Measurements from ENCODE around the gene NKAIN4. TPM values are rescaled to one million over a fixed set of nuclear protein-coding genes. Genes with fewer than 3 reads are reported as not detected.

The NKAIN4 gene
- total RNA-seq, 1 donor from 2014 or later = 0.60 TPM

DNA sequence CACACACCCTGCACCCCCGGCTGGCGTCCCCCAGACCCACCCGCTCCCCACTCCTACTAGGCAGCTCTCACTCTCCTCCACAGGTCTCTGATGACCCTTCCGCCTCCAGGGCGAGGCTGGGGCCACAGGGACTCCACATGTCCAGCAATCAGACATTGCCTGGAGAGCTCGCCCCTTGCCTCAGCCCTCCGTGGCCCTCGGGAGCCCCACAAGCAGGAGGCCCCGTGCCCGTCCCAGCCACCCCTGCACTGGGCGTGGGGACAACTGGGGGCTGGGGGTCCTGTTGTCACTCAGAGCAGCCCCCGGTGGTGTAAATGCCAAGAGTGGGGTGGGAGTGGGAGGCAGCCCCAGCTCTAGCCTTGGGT is 40.3 kb upstream of the NKAIN4 start:
- H3K27ac Mint-ChIP-seq = no peak overlapping the region
- H3K27me3 Mint-ChIP-seq = peaks cover 21% of the 10 kb centered on the region
- H3K4me1 Mint-ChIP-seq (ENCODE audit: low read depth) = no peaks in the 10 kb centered on the region
- no peak overlapping the region for H3K4me3 Mint-ChIP-seq (ENCODE audit: low read depth)
- TF ChIP-seq, protein P1, sequence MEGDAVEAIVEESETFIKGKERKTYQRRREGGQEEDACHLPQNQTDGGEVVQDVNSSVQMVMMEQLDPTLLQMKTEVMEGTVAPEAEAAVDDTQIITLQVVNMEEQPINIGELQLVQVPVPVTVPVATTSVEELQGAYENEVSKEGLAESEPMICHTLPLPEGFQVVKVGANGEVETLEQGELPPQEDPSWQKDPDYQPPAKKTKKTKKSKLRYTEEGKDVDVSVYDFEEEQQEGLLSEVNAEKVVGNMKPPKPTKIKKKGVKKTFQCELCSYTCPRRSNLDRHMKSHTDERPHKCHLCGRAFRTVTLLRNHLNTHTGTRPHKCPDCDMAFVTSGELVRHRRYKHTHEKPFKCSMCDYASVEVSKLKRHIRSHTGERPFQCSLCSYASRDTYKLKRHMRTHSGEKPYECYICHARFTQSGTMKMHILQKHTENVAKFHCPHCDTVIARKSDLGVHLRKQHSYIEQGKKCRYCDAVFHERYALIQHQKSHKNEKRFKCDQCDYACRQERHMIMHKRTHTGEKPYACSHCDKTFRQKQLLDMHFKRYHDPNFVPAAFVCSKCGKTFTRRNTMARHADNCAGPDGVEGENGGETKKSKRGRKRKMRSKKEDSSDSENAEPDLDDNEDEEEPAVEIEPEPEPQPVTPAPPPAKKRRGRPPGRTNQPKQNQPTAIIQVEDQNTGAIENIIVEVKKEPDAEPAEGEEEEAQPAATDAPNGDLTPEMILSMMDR (IDR thresholded peaks at IDR 0.05; ENCODE audit: unreplicated experiment) = no peak
- no peaks in the 10 kb centered on the region for H3K9me3 Mint-ChIP-seq (ENCODE audit: low read depth)
- no peaks in the 10 kb centered on the region for H3K36me3 Mint-ChIP-seq (ENCODE audit: insufficient read depth)
- DNase-seq (ENCODE audit: low spot score, unreplicated experiment) = no peak

DNA sequence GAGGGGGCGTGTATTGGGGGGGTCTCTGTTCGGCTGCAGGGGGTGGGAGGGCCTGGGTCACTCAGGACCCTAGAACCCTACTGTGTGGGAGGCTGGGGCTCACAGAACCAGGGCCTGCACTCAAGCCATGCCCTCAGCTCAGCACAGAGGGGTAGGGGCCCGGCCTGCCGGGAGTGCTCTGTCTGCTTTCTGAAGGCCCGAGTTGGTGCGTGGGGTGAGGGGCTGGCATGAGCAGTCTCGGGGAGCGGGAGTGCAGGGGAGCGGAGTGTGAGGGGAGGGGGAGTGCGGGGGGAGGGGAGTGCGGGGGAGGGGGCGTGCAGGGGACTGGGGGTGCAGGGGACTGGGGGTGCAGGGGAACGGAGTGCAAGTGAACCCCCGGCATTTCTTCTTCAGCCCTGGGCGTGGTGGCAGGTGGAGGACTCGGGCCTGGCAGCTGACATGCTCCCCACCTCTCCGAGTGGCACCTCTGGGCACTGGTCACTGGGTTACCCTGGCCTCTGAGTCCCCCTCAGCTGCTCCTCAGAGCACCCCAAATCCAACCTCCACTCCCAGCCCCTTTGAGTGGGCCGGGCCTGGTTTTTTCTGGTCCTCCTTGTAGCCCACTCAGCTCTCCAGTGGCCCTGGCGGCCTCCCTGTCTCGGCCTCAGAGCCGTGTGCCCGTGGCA is 39.7 kb upstream of the NKAIN4 start:
- Mint-ChIP-seq H3K27ac (no peak overlapping the region), H3K4me1 (ENCODE audit: low read depth) (no peaks in the 10 kb centered on the region), H3K36me3 (ENCODE audit: insufficient read depth) (no peaks in the 10 kb centered on the region), H3K9me3 (ENCODE audit: low read depth) (no peaks in the 10 kb centered on the region), H3K4me3 (ENCODE audit: low read depth) (no peak overlapping the region), H3K27me3 (peaks cover 15% of the 10 kb centered on the region)
- TF ChIP-seq, protein P1 (IDR thresholded peaks at IDR 0.05; ENCODE audit: unreplicated experiment) = no peak
- DNase-seq (ENCODE audit: low spot score, unreplicated experiment) = no peak

DNA sequence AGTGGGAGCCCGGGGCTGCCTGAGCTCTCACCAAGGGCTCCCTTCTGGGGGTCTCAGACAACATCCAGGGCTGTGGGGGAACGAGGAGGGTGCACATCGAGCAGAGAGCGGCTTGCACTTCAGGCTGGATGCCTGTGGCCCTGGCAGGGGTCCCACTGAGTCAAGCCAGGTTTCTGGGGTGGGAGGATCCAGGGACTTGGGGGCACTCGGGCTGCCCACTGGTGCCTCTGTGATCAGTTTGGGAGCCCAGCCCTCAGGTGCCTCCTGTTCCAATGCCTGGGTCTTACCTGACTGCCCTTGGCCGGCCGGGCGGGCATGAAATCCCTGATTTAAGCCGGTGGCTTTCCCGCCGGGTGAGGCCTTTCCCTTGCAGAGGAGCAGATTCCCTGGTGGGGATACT is 39.2 kb upstream of the NKAIN4 start:
- Mint-ChIP-seq H3K36me3 (ENCODE audit: insufficient read depth) (no peaks in the 10 kb centered on the region), H3K27ac (no peak overlapping the region)
- TF ChIP-seq, protein P1 (IDR thresholded peaks at IDR 0.05; ENCODE audit: unreplicated experiment) = no peak

DNA sequence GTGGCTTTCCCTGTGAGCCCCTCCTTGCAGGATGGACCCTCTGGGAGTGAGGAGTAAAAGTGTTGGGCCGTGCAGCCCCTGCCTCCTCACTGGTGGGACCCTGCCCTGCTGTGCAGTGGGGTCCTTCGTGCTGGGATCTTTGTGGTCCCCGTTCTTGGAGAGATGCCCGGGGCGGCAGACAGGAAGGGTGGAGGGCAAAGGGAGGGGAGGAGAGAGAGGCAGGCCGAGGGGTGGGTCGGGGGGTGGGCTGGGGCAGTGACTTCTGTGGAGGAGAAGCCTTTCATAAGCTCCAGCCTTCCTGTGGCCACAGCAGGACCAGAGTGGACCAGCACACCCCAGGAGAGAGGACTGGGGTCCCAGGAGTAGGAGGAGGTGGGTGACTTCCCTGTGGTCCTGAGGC is 38.6 kb upstream of the NKAIN4 start, which contains the start of gene COL20A1:
Gene COL20A1, plus strand, starts transcription at position 283 of the 400 bp plus-strand sequence. CDS start 1,922 bp downstream, outside the sequence.
- no peak within 1 kb of the TSS for H3K27ac Mint-ChIP-seq
- DNase-seq (ENCODE audit: low spot score, unreplicated experiment) = no peak
- no peak within 1 kb of the TSS for H3K4me3 Mint-ChIP-seq (ENCODE audit: low read depth)
- H3K9me3 Mint-ChIP-seq (ENCODE audit: low read depth) = no peaks in the 10 kb centered on the region
- no peaks in the 10 kb centered on the region for H3K4me1 Mint-ChIP-seq (ENCODE audit: low read depth)
- peaks cover 13% of the 10 kb centered on the region for H3K27me3 Mint-ChIP-seq
- peaks cover 2% of the 10 kb centered on the region for H3K36me3 Mint-ChIP-seq (ENCODE audit: insufficient read depth)
- TF ChIP-seq, protein P1 (IDR thresholded peaks at IDR 0.05; ENCODE audit: unreplicated experiment) = no peak

More for the DNA sequence above, 39.2 kb upstream of the NKAIN4 start:
- DNase-seq (ENCODE audit: low spot score, unreplicated experiment) = no peak
- H3K4me1 Mint-ChIP-seq (ENCODE audit: low read depth) = no peaks in the 10 kb centered on the region
- peaks cover 13% of the 10 kb centered on the region for H3K27me3 Mint-ChIP-seq
- no peak overlapping the region for H3K4me3 Mint-ChIP-seq (ENCODE audit: low read depth)
- H3K9me3 Mint-ChIP-seq (ENCODE audit: low read depth) = no peaks in the 10 kb centered on the region

DNA sequence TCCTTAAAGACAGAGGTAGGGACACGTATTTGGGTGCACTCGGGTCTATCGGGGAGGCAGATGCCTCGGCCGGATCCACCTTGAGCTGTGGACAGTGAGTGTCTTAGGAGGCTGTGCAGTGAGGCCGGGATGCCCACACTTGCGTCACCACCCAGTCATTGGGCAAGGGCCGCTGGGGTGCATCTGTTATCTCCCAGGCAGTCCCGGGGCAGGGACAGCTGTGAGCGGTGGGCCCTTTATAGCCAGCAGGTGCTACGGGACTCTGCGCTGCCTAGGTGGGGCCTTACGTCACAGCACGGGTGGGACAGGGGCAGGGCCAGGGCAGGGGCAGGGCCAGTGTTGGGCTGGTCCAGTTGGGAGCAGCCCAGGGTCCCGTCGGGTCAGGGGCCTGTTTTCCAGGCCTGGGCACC is 38.0 kb upstream of the NKAIN4 start:
- Mint-ChIP-seq H3K27ac (no peak overlapping the region), H3K36me3 (ENCODE audit: insufficient read depth) (peaks cover 2% of the 10 kb centered on the region), H3K9me3 (ENCODE audit: low read depth) (no peaks in the 10 kb centered on the region)

More for the DNA sequence above, 38.0 kb upstream of the NKAIN4 start:
- Mint-ChIP-seq H3K4me1 (ENCODE audit: low read depth) (no peaks in the 10 kb centered on the region), H3K27me3 (peaks cover 13% of the 10 kb centered on the region), H3K4me3 (ENCODE audit: low read depth) (no peak overlapping the region)
- DNase-seq (ENCODE audit: low spot score, unreplicated experiment) = no peak
- TF ChIP-seq, protein P1 (IDR thresholded peaks at IDR 0.05; ENCODE audit: unreplicated experiment) = no peak

Measured in progenitor cell of endocrine pancreas (in vitro differentiated cells).